ENCODE data around the gene CD14. TPM values are rescaled to one million over a fixed set of nuclear protein-coding genes. Genes with fewer than 3 reads are reported as not detected.

Gene CD14
- polyA plus RNA-seq, 2 of the 4 experiments (the other 2 are of a cell fraction): 2.9 to 3.3 TPM

- ChIA-PET CTCF (no interaction called here), POLR2A (no interaction called here)
- Histone ChIP-seq H3K4me2 (no peak overlapping the region), H3K27ac (no peak overlapping the region), H3K9me3 (no peaks in the 10 kb centered on the region), H3K4me1 (0 out of 3 replicates have a peak, but pooled peaks cover 3% of the 10 kb centered on the region), H3K4me3 (no peak overlapping the region)
- FAIRE-seq (no peak), DNase-seq (ENCODE audit: low read depth in 1 of 2, low spot score in 1 of 2) (no peak), ATAC-seq (no peak)
- TF ChIP-seq HMGXB4 (CRISPR knock-in tag; IDR thresholded peaks at IDR 0.05; ENCODE audit: borderline replicate concordance): no peak
- no peak for TF ChIP-seq RFX5 (IDR thresholded peaks at IDR 0.05)
- TF ChIP-seq ZFP36 (IDR thresholded peaks at IDR 0.05; ENCODE audit: borderline replicate concordance, partially characterized antibody): no peak
- no peak for TF ChIP-seq PBX3 (IDR thresholded peaks at IDR 0.05)
- 53% methylated on average over 4 of the region's 4 CpGs for WGBS (ENCODE audit: missing lambda C conversion rate)
Observed at GRCh38 chr5:140602147-140602546, 30.8 kb downstream of the CD14 start.

- TF ChIP-seq ZSCAN20 (CRISPR knock-in tag; IDR thresholded peaks at IDR 0.05): no peak
- TF ChIP-seq RAD21 (conservative IDR thresholded peaks at IDR 0.05 in 1 of 2, IDR thresholded peaks at IDR 0.05 in 1 of 2): no peak
- ChIA-PET POLR2A (no interaction called here), CTCF (interaction anchor here (1.3 to 1.7 kb wide), 2 partner anchors 9 to 228 kb away, joined by 3 to 4 read pairs; no protein-coding TSS in a partner anchor)
- no peak for FAIRE-seq
- Histone ChIP-seq H3K4me2 (no peak overlapping the region), H3K9me3 (no peaks in the 10 kb centered on the region), H3K4me3 (no peak overlapping the region), H3K4me1 (no peaks in the 10 kb centered on the region), H3K27ac (no peak overlapping the region)
- no peak for ATAC-seq
- no peak for DNase-seq (ENCODE audit: low read depth in 1 of 2, low spot score in 1 of 2)
Observed at GRCh38 chr5:140600096-140600495, 32.9 kb downstream of the CD14 start.

GRCh38 chr5:140598836-140599235, 34.1 kb downstream of the CD14 start:
- Histone ChIP-seq H3K4me2 (no peak overlapping the region), H3K27ac (no peak overlapping the region), H3K4me3 (no peak overlapping the region), H3K9me3 (no peaks in the 10 kb centered on the region), H3K4me1 (no peaks in the 10 kb centered on the region)
- no peak for FAIRE-seq
- ChIA-PET CTCF (no interaction called here), POLR2A (no interaction called here)
- DNase-seq (ENCODE audit: low read depth in 1 of 2, low spot score in 1 of 2): no peak
- no peak for ATAC-seq
- TF ChIP-seq ZSCAN20 (CRISPR knock-in tag; IDR thresholded peaks at IDR 0.05) (no peak), CBX8 (IDR thresholded peaks at IDR 0.05) (no peak), RFX5 (IDR thresholded peaks at IDR 0.05) (no peak), ATOH8 (CRISPR knock-in tag; IDR thresholded peaks at IDR 0.05; ENCODE audit: low read depth) (no peak), FOXS1 (CRISPR knock-in tag; IDR thresholded peaks at IDR 0.05) (no peak), EHF (CRISPR knock-in tag; IDR thresholded peaks at IDR 0.05) (no peak), REST (IDR thresholded peaks at IDR 0.05) (no peak), RCOR1 (IDR thresholded peaks at IDR 0.05; ENCODE audit: low read depth, low read length) (no peak)
- WGBS (ENCODE audit: missing lambda C conversion rate): 82% methylated on average over 2 of the region's 2 CpGs
